Fibroblast of villous mesenchyme (primary cell): ENCODE results near the gene BPIFB4. TPM values are rescaled to one million over a fixed set of nuclear protein-coding genes. Genes with fewer than 3 reads are reported as not detected.

Source experiments
- DNase-seq: peaks from one replicate; pipeline ENCODE4 v3.0.0-alpha.2; 2010; ENCODE audit warnings: low read depth
- H3K4me3 ChIP-seq: 2 replicates; pipeline ENCODE4 v1.5.1; 2011; ENCODE audit warnings: low read depth, mild to moderate bottlenecking, low read length
- CTCF ChIP-seq: IDR thresholded peaks from 2 replicates; pipeline ENCODE4 v1.5.1; 2012; ENCODE audit warnings: low read depth, mild to moderate bottlenecking, low read length; ENCODE audit not compliant: insufficient read depth
- total RNA-seq: library from RNA; depleted of rRNA; stranded (reverse); fragments of >200 nt; gene quantifications from 2 replicates; pipeline ENCODE4 v1.2.3, GENCODE V29; 2012

Gene BPIFB4
- total RNA-seq, 1 donor, result not detected

GRCh38 chr20:33065785-33066184 is 13.7 kb upstream of the BPIFB4 start:
- no peak for DNase-seq
- H3K4me3 ChIP-seq, result no peak overlapping the region
- no peak for TF ChIP-seq CTCF

GRCh38 chr20:33067806-33068205 is 11.6 kb upstream of the BPIFB4 start:
- no peak for TF ChIP-seq CTCF
- no peak for DNase-seq
- H3K4me3 ChIP-seq, result no peak overlapping the region

- TF ChIP-seq CTCF, result no peak
- no peak for DNase-seq
- H3K4me3 ChIP-seq, result no peak overlapping the region
Measured at GRCh38 chr20:33068251-33068939, 11.0 kb upstream of the BPIFB4 start.

- DNase-seq, result no peak
- TF ChIP-seq CTCF, result no peak
Measured at GRCh38 chr20:33069673-33070072, 9.8 kb upstream of the BPIFB4 start.

GRCh38 chr20:33070111-33071053 is 9.1 kb upstream of the BPIFB4 start:
- no peak overlapping the region for H3K4me3 ChIP-seq
- DNase-seq, result no peak
- no peak for TF ChIP-seq CTCF

More at GRCh38 chr20:33069673-33070072, 9.8 kb upstream of the BPIFB4 start:
- no peak overlapping the region for H3K4me3 ChIP-seq

- no peak for DNase-seq
- no peak for TF ChIP-seq CTCF
- H3K4me3 ChIP-seq, result no peak overlapping the region
Measured at GRCh38 chr20:33071198-33071597, 8.2 kb upstream of the BPIFB4 start.
